Ishikawa (cell line): ENCODE data around the gene DCTD.

Experiments used
- CEBPB ChIP-seq: IDR thresholded peaks from 2 replicates; pipeline ENCODE4 v1.6.1; 2012
- CREB1 ChIP-seq: IDR thresholded peaks from 2 replicates; pipeline ENCODE4 v1.6.1; 2012; ENCODE audit warnings: low read depth
- EGR1 ChIP-seq: IDR thresholded peaks from 2 replicates; pipeline ENCODE4 v1.6.1; 2012
- EP300 ChIP-seq: IDR thresholded peaks from 2 replicates; pipeline ENCODE4 v1.6.1; 2012; ENCODE audit warnings: borderline replicate concordance
- FOXM1 ChIP-seq: IDR thresholded peaks from 2 replicates; pipeline ENCODE4 v1.6.1; 2012; ENCODE audit warnings: low read depth, borderline replicate concordance
- NFIC ChIP-seq: IDR thresholded peaks from 2 replicates; pipeline ENCODE4 v1.6.1; 2012
- RAD21 ChIP-seq: IDR thresholded peaks from 2 replicates; pipeline ENCODE4 v1.6.1; 2012; ENCODE audit warnings: low read depth
- TAF1 ChIP-seq: IDR thresholded peaks from 2 replicates; pipeline ENCODE4 v1.6.1; 2012; ENCODE audit warnings: low read depth, mild to moderate bottlenecking
- TCF12 ChIP-seq: IDR thresholded peaks from 2 replicates; pipeline ENCODE4 v1.6.1; 2012; ENCODE audit warnings: low read depth
- TEAD4 ChIP-seq: IDR thresholded peaks from 2 replicates; pipeline ENCODE4 v1.6.1; 2012
- YY1 ChIP-seq: IDR thresholded peaks from 2 replicates; pipeline ENCODE4 v1.6.1; 2012; ENCODE audit warnings: low read depth
- ZBTB7A ChIP-seq: IDR thresholded peaks from 2 replicates; pipeline ENCODE4 v1.6.1; 2012; ENCODE audit warnings: low read depth
- TF ChIP-seq, protein P1 (sequence below): IDR thresholded peaks from 2 replicates; pipeline ENCODE4 v1.6.1; 2012
- TF ChIP-seq, protein P2 (sequence below): IDR thresholded peaks from 2 replicates; pipeline ENCODE4 v1.6.1; 2012
- TF ChIP-seq, protein P3 (sequence below): IDR thresholded peaks from 2 replicates; pipeline ENCODE4 v1.6.1; 2012; ENCODE audit warnings: low read depth, mild to moderate bottlenecking

DCTD gene

DNA sequence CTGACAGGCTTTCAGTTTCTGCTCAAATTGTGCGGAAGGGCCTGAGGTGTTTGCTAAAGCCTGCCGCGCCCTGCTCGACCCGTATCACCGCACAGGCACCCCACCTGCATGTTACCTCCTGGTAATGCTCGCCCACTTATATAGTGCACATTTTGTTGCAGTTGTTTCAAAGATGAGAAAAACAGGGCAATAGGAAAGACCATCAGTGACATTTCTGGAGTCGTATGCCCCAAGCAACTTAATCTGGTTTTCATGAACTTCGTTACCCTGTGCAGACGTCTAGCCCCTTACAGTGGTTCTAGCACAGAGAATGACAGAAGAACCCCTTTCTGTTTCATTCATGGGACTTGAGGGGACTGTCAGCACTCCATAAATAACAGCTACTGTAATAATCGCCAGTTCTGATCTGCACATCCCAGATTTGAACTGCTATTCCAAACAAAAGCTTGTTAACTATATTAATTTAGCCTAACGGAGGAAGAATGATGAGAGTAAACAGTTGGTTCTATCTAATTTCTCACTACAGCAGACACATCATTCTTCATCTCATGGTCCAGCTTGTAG is 940 bp upstream of the DCTD start:
- 0 out of 2 replicates have a peak, but pooled peaks have one; percentile 9 for TF ChIP-seq TCF12
- no peak for TF ChIP-seq FOXM1

DNA sequence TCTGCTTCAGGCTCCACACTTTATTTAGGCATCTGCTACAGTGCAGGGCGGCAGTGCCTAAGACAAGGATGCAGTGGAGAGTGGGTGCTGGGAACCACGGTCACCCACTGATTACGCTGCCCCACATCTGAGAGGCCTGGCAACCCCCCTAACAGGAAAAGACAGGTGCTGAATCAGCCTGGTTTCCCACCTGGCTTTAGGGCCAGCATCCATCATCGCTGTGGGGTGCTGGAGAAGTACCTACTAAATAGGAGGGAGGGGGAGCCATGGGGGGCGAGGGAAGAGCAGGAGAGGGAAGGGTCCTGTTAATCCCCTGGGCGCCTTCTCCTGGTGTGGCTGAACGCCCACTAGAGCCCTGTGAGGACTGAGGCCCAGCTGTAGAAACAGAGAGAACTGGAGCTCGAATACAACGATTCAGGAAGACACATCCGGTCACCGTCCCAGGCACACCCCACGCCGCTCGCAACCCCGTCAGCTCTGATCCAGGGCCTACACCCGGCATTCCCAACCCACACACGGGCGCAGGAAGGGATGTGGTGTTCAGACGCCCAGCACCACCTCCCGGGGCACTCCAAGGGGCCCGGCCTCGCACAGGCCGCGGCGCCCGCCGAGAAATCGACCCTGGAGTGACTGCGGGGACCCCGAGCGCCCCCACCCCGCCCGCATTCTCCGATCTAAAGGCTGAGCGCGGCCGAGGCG is 554 bp downstream of the DCTD start:
- TF ChIP-seq EGR1: no peak
- TF ChIP-seq, protein P1, sequence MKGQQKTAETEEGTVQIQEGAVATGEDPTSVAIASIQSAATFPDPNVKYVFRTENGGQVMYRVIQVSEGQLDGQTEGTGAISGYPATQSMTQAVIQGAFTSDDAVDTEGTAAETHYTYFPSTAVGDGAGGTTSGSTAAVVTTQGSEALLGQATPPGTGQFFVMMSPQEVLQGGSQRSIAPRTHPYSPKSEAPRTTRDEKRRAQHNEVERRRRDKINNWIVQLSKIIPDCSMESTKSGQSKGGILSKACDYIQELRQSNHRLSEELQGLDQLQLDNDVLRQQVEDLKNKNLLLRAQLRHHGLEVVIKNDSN: no peak
- TF ChIP-seq FOXM1: no peak
- peak; percentile 83 for TF ChIP-seq ZBTB7A
- no peak for TF ChIP-seq CEBPB
- TF ChIP-seq, protein P2, sequence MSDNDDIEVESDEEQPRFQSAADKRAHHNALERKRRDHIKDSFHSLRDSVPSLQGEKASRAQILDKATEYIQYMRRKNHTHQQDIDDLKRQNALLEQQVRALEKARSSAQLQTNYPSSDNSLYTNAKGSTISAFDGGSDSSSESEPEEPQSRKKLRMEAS: 0 out of 2 replicates have a peak, but pooled peaks have one; percentile 13

DNA sequence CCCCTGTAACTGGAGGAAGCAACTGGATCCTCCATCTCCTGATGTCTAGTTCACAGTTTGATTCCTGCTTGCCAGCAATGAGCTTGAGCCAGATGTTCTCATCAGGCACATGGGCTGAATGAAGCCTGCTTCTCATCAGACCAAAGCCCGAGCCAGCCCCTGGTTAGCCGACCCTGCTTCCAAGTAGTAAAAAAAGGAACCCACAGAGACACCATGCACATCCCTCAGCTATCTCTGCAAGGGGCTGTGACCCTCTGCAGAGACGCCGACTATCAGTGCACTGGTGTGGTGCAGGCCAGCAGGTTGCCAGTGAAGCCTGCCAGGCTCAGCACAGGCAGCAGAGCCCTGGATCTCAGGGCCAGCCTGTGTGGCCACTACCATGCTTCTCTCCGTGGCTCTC is 2.8 kb downstream of the DCTD start:
- TF ChIP-seq YY1 (no peak), RAD21 (no peak), EP300 (no peak), CEBPB (no peak), NFIC (no peak), TCF12 (no peak), TAF1 (no peak), TEAD4 (no peak), EGR1 (no peak), FOXM1 (no peak), ZBTB7A (no peak), CREB1 (no peak)
- TF ChIP-seq, protein P1: no peak
- TF ChIP-seq, protein P2: no peak
- TF ChIP-seq, protein P3, sequence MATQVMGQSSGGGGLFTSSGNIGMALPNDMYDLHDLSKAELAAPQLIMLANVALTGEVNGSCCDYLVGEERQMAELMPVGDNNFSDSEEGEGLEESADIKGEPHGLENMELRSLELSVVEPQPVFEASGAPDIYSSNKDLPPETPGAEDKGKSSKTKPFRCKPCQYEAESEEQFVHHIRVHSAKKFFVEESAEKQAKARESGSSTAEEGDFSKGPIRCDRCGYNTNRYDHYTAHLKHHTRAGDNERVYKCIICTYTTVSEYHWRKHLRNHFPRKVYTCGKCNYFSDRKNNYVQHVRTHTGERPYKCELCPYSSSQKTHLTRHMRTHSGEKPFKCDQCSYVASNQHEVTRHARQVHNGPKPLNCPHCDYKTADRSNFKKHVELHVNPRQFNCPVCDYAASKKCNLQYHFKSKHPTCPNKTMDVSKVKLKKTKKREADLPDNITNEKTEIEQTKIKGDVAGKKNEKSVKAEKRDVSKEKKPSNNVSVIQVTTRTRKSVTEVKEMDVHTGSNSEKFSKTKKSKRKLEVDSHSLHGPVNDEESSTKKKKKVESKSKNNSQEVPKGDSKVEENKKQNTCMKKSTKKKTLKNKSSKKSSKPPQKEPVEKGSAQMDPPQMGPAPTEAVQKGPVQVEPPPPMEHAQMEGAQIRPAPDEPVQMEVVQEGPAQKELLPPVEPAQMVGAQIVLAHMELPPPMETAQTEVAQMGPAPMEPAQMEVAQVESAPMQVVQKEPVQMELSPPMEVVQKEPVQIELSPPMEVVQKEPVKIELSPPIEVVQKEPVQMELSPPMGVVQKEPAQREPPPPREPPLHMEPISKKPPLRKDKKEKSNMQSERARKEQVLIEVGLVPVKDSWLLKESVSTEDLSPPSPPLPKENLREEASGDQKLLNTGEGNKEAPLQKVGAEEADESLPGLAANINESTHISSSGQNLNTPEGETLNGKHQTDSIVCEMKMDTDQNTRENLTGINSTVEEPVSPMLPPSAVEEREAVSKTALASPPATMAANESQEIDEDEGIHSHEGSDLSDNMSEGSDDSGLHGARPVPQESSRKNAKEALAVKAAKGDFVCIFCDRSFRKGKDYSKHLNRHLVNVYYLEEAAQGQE: no peak

DNA sequence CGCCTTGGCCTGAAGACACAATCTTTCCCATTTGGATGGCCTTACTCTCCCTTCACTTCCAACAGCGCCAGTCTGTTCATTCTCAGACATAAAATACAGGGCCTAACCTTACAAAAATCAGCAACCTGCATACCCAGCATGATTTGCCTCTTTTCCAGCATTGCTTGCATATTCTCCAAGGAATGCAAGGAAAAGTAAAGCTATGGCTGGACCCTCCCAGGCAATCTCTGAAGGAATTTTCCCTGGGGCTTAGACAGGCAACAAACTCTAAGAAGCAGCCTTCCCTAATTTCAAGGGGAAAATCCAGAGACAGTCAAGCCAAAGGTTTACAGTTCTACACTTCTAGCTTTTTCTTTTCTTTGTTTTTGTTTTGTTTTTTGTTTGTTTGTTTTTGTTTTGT is 3.6 kb downstream of the DCTD start:
- no peak for TF ChIP-seq TCF12

DNA sequence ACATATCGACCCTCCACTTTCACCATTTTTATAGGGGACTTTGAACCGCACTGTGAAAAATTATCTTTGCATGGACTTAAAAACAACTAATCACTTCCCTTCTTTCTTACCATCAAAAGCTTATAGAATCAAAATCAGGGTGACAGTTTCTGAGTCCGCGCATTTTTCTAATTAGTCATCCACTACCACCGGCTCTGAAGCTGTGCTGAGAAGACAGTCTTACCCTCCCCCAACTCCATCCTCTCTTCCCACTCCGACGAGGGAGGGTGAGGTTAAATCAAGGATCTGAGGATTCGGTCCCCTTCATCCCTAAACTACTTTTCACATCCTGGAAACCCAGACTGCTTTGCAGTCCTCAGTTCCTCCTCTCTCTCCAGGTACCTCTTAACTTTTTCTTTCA is 4.2 kb downstream of the DCTD start:
- TF ChIP-seq EGR1: no peak
- no peak for TF ChIP-seq TCF12
- TF ChIP-seq EP300: no peak
- TF ChIP-seq CEBPB: no peak
- TF ChIP-seq TAF1: no peak
- TF ChIP-seq, protein P1: no peak
- TF ChIP-seq TEAD4: no peak
- no peak for TF ChIP-seq FOXM1
- TF ChIP-seq, protein P2: no peak
- TF ChIP-seq CREB1: no peak
- TF ChIP-seq YY1: no peak
- no peak for TF ChIP-seq RAD21

DNA sequence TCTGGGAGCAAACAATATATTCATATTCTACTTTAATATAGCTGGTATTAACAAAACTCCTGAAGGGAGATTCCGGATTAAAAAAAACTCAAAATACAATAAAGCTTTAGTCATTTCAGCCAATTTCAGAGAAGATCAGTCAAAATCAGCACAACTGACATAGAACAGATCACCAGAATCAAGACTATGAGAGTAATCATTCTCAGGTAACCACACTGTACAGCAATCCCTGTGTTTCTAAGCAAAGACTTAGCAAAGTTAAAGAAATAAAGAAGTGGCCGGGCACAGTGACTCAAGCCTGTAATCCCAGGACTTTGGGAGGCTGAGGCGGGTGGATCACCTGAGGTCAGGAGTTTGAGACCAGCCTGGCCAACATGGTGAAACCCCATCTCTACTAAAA is 9.1 kb downstream of the DCTD start:
- TF ChIP-seq, protein P3: no peak
- TF ChIP-seq FOXM1 (no peak), CREB1 (no peak), TAF1 (no peak), EP300 (no peak)
